SK-N-SH treated with all-trans-retinoic acid at 6 μM for 48 hours (cell line): Measurements from ENCODE around the gene IL3RA.

Source experiments
- ATAC-seq: fragments of 200-7000 bp; cut with Tn5 transposase; 3 replicates; pipeline ENCODE4 v1.9.1; 2020; ENCODE audit warnings: mild to moderate bottlenecking, moderate library complexity
- ARNTL ChIP-seq: fragments of 450-650 bp; formaldehyde crosslinking; IDR thresholded peaks from 2 replicates; pipeline ENCODE4 v1.5.0; 2020; ENCODE audit warnings: low read depth, mild to moderate bottlenecking, moderate library complexity, borderline replicate concordance
- CREB5 ChIP-seq: fragments of 250-450 bp; sonication (Bioruptor Pico); IDR thresholded peaks from 2 replicates; pipeline ENCODE4 v1.5.1; 2020; ENCODE audit warnings: low read depth, mild to moderate bottlenecking, moderate library complexity
- CSDC2 ChIP-seq: fragments of 250-450 bp; sonication (Bioruptor Pico); IDR thresholded peaks from 2 replicates; pipeline ENCODE4 v1.5.0; 2020; ENCODE audit warnings: mild to moderate bottlenecking, moderate library complexity
- ESRRG ChIP-seq: fragments of 250-450 bp; sonication (Bioruptor Pico); IDR thresholded peaks from 2 replicates; pipeline ENCODE4 v1.6.1; 2021; ENCODE audit warnings: mild to moderate bottlenecking
- GLIS3 ChIP-seq: fragments of 250-450 bp; sonication (Bioruptor Pico); IDR thresholded peaks from 2 replicates; pipeline ENCODE4 v1.5.0; 2020; ENCODE audit warnings: mild to moderate bottlenecking, moderate library complexity
- ISL1 ChIP-seq: fragments of 250-450 bp; sonication (Bioruptor Pico); IDR thresholded peaks from 2 replicates; pipeline ENCODE4 v2.1.2; 2022; ENCODE audit warnings: mild to moderate bottlenecking, moderate library complexity
- OSR1 ChIP-seq: fragments of 250-450 bp; sonication (Bioruptor Pico); IDR thresholded peaks from 2 replicates; pipeline ENCODE4 v1.8.0; 2022; ENCODE audit warnings: moderate library complexity, mild to moderate bottlenecking, inconsistent platforms
- PPARA ChIP-seq: fragments of 250-450 bp; sonication (Bioruptor Pico); IDR thresholded peaks from 2 replicates; pipeline ENCODE4 v1.5.0; 2020; ENCODE audit warnings: mild to moderate bottlenecking, borderline replicate concordance
- RARB ChIP-seq: fragments of 250-450 bp; sonication (Bioruptor Pico); IDR thresholded peaks from 2 replicates; pipeline ENCODE4 v1.8.0; 2021; ENCODE audit warnings: mild to moderate bottlenecking, moderate library complexity
- SNAI2 ChIP-seq: fragments of 250-450 bp; sonication (Bioruptor Pico); IDR thresholded peaks from 2 replicates; pipeline ENCODE4 v1.5.0; 2020; ENCODE audit warnings: mild to moderate bottlenecking, moderate library complexity
- TCF4 ChIP-seq: fragments of 250-450 bp; sonication (Bioruptor Pico); IDR thresholded peaks from 2 replicates; pipeline ENCODE4 v1.8.0; 2021; ENCODE audit warnings: mild to moderate bottlenecking, moderate library complexity, borderline replicate concordance
- TOX ChIP-seq: fragments of 250-450 bp; sonication (Bioruptor Pico); IDR thresholded peaks from 2 replicates; pipeline ENCODE4 v1.8.0; 2021; ENCODE audit warnings: mild to moderate bottlenecking, moderate library complexity, borderline replicate concordance
- ZC3H10 ChIP-seq: fragments of 250-450 bp; sonication (Bioruptor Pico); IDR thresholded peaks from 2 replicates; pipeline ENCODE4 v1.5.1; 2021; ENCODE audit warnings: mild to moderate bottlenecking, moderate library complexity
- ZFP30 ChIP-seq: fragments of 450-650 bp; formaldehyde crosslinking; IDR thresholded peaks from 2 replicates; pipeline ENCODE4 v1.5.0; 2022; ENCODE audit warnings: mild to moderate bottlenecking, moderate library complexity
- ZNF565 ChIP-seq: fragments of 450-650 bp; formaldehyde crosslinking; conservative IDR thresholded peaks from 2 replicates; pipeline ENCODE4 v1.5.0; 2020; ENCODE audit warnings: low read depth, mild to moderate bottlenecking, moderate library complexity
- ZNF70 ChIP-seq: fragments of 450-650 bp; formaldehyde crosslinking; IDR thresholded peaks from 2 replicates; pipeline ENCODE4 v1.5.0; 2020; ENCODE audit warnings: mild to moderate bottlenecking, moderate library complexity
- ZNF8 ChIP-seq: fragments of 450-650 bp; formaldehyde crosslinking; IDR thresholded peaks from 2 replicates; pipeline ENCODE4 v1.5.0; 2020; ENCODE audit warnings: mild to moderate bottlenecking, moderate library complexity
- TF ChIP-seq, protein P1 (sequence below): fragments of 250-450 bp; sonication (Bioruptor Pico); IDR thresholded peaks from 2 replicates; pipeline ENCODE4 v1.8.0; 2021; ENCODE audit warnings: low read depth, mild to moderate bottlenecking, moderate library complexity, borderline replicate concordance
- TF ChIP-seq, protein P2 (sequence below): fragments of 250-450 bp; sonication (Bioruptor Pico); IDR thresholded peaks from 2 replicates; pipeline ENCODE4 v1.8.0; 2020; ENCODE audit warnings: mild to moderate bottlenecking, moderate library complexity, borderline replicate concordance
- TF ChIP-seq, protein P3 (sequence below): fragments of 250-450 bp; sonication (Bioruptor Pico); IDR thresholded peaks from 2 replicates; pipeline ENCODE4 v1.5.0; 2020; ENCODE audit warnings: mild to moderate bottlenecking, moderate library complexity

Gene IL3RA

GRCh38 chrX:1336331-1336943, at the start of gene IL3RA:
Gene IL3RA (plus strand): TSS chrX:1336785. CDS start chrX:1341766, 4,981 bp downstream.
- TF ChIP-seq ZNF70 (CRISPR knock-in tag) (no peak), GLIS3 (CRISPR knock-in tag) (no peak), TOX (CRISPR knock-in tag) (no peak), ARNTL (no peak), ZC3H10 (no peak), TCF4 (CRISPR knock-in tag) (no peak), ISL1 (CRISPR knock-in tag) (no peak), CREB5 (CRISPR knock-in tag) (no peak), ZFP30 (no peak), SNAI2 (CRISPR knock-in tag) (no peak), CSDC2 (CRISPR knock-in tag) (no peak), ZNF8 (CRISPR knock-in tag) (no peak)
- TF ChIP-seq, protein P1, sequence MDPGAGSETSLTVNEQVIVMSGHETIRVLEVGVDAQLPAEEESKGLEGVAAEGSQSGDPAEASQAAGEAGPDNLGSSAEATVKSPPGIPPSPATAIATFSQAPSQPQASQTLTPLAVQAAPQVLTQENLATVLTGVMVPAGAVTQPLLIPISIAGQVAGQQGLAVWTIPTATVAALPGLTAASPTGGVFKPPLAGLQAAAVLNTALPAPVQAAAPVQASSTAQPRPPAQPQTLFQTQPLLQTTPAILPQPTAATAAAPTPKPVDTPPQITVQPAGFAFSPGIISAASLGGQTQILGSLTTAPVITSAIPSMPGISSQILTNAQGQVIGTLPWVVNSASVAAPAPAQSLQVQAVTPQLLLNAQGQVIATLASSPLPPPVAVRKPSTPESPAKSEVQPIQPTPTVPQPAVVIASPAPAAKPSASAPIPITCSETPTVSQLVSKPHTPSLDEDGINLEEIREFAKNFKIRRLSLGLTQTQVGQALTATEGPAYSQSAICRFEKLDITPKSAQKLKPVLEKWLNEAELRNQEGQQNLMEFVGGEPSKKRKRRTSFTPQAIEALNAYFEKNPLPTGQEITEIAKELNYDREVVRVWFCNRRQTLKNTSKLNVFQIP (CRISPR knock-in tag), result no peak
- TF ChIP-seq, protein P2, sequence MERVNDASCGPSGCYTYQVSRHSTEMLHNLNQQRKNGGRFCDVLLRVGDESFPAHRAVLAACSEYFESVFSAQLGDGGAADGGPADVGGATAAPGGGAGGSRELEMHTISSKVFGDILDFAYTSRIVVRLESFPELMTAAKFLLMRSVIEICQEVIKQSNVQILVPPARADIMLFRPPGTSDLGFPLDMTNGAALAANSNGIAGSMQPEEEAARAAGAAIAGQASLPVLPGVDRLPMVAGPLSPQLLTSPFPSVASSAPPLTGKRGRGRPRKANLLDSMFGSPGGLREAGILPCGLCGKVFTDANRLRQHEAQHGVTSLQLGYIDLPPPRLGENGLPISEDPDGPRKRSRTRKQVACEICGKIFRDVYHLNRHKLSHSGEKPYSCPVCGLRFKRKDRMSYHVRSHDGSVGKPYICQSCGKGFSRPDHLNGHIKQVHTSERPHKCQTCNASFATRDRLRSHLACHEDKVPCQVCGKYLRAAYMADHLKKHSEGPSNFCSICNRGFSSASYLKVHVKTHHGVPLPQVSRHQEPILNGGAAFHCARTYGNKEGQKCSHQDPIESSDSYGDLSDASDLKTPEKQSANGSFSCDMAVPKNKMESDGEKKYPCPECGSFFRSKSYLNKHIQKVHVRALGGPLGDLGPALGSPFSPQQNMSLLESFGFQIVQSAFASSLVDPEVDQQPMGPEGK (CRISPR knock-in tag), result no peak
- TF ChIP-seq, protein P3, sequence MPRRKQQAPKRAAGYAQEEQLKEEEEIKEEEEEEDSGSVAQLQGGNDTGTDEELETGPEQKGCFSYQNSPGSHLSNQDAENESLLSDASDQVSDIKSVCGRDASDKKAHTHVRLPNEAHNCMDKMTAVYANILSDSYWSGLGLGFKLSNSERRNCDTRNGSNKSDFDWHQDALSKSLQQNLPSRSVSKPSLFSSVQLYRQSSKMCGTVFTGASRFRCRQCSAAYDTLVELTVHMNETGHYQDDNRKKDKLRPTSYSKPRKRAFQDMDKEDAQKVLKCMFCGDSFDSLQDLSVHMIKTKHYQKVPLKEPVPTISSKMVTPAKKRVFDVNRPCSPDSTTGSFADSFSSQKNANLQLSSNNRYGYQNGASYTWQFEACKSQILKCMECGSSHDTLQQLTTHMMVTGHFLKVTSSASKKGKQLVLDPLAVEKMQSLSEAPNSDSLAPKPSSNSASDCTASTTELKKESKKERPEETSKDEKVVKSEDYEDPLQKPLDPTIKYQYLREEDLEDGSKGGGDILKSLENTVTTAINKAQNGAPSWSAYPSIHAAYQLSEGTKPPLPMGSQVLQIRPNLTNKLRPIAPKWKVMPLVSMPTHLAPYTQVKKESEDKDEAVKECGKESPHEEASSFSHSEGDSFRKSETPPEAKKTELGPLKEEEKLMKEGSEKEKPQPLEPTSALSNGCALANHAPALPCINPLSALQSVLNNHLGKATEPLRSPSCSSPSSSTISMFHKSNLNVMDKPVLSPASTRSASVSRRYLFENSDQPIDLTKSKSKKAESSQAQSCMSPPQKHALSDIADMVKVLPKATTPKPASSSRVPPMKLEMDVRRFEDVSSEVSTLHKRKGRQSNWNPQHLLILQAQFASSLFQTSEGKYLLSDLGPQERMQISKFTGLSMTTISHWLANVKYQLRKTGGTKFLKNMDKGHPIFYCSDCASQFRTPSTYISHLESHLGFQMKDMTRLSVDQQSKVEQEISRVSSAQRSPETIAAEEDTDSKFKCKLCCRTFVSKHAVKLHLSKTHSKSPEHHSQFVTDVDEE (CRISPR knock-in tag), result no peak
- ATAC-seq, result no peak; the same call in 2 of the 3 replicates

- no peak for ATAC-seq
These were observed 47.0 kb upstream of the IL3RA start for GRCh38 chrX:1289535-1289934.

GRCh38 chrX:1291110-1291740, 45.4 kb upstream of the IL3RA start:
- ATAC-seq, result no peak
- TF ChIP-seq CREB5 (CRISPR knock-in tag), result no peak
- TF ChIP-seq, all 23 proteins: peak for 0

More at GRCh38 chrX:1289535-1289934, 47.0 kb upstream of the IL3RA start:
- TF ChIP-seq ESRRG, result no peak
- no peak for TF ChIP-seq GLIS3 (CRISPR knock-in tag)
- no peak for TF ChIP-seq PPARA
- TF ChIP-seq, all 23 proteins: peak for 0

DNA sequence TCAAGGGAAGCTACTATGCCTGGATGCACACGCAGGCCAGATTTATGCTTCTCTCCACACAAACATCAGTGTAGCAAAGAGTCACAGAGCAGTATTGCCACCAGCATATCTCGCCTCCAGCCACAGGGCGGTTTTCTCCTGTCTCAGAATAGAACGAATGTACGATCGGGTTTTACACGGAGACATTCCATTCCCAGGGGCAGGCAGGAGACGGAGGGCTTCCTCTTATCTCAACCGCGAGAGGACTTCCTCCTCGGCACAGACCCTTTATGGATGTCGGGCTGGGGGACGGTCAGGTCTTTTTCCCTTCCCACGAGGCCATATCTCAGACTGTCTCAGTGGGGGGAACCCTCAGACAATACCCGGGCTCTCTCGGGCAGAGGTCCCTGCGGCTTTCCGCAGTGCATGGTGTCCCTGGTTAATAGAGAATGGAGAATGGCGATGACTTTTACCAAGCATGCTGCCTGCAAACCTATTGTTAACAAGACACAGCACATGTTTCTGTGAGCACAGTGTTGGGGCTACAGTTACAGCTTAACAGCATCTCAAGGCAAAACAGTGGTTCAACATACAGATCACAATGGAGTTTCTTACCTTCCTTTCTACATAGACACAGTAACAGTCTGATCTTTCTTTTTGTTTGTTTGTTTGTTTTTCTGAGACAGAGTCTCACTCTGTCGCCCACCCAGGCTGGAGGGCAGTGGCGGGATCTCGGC, 43.9 kb upstream of the IL3RA start:
- no peak for ATAC-seq
- TF ChIP-seq ZNF565 (CRISPR knock-in tag) (no peak), CREB5 (CRISPR knock-in tag) (no peak), ISL1 (CRISPR knock-in tag) (no peak), SNAI2 (CRISPR knock-in tag) (no peak), ZNF70 (CRISPR knock-in tag) (no peak), ARNTL (no peak), ZNF8 (CRISPR knock-in tag) (no peak), PPARA (no peak), RARB (no peak), OSR1 (CRISPR knock-in tag) (no peak)
- TF ChIP-seq, protein P2 (CRISPR knock-in tag), result no peak
